GM12891 (cell line): ENCODE measurements around the gene ADAM15.

Source experiments
- DNase-seq: peaks from one replicate; pipeline ENCODE4 v3.0.0; 2011; ENCODE audit warnings: low spot score; ENCODE audit not compliant: insufficient read length
- FAIRE-seq: peaks from 2 replicates; lab custom pipeline; 2011; peaks lifted over from hg19 to GRCh38; lab: Jason Lieb, UNC
- PAX5 ChIP-seq: IDR thresholded peaks from 2 replicates; pipeline ENCODE4 v1.6.1; 2011; ENCODE audit warnings: low read length, moderate library complexity, mild to moderate bottlenecking; ENCODE audit not compliant: insufficient read depth, severe bottlenecking
- POLR2A ChIP-seq: IDR thresholded peaks from 2 replicates; pipeline ENCODE4 v1.6.1; 2011; ENCODE audit warnings: low read depth, low read length, control low read depth
- POLR2AphosphoS5 ChIP-seq: IDR thresholded peaks from 2 replicates; pipeline ENCODE4 v1.6.1; 2011; ENCODE audit warnings: low read depth, low read length, control low read depth
- POU2F2 ChIP-seq: IDR thresholded peaks from 2 replicates; pipeline ENCODE4 v1.6.1; 2011; ENCODE audit warnings: low read depth, mild to moderate bottlenecking, control low read depth, low read length, moderate library complexity
- SPI1 ChIP-seq: IDR thresholded peaks from 2 replicates; pipeline ENCODE4 v1.6.1; 2011; ENCODE audit warnings: low read depth, low read length, control low read depth
- TAF1 ChIP-seq: IDR thresholded peaks from 2 replicates; pipeline ENCODE4 v1.6.1; 2011; ENCODE audit warnings: low read depth, low read length, control low read depth

ADAM15 gene

GRCh38 chr1:155083052-155083541 is 32.0 kb downstream of the ADAM15 start:
- no peak for FAIRE-seq

DNA sequence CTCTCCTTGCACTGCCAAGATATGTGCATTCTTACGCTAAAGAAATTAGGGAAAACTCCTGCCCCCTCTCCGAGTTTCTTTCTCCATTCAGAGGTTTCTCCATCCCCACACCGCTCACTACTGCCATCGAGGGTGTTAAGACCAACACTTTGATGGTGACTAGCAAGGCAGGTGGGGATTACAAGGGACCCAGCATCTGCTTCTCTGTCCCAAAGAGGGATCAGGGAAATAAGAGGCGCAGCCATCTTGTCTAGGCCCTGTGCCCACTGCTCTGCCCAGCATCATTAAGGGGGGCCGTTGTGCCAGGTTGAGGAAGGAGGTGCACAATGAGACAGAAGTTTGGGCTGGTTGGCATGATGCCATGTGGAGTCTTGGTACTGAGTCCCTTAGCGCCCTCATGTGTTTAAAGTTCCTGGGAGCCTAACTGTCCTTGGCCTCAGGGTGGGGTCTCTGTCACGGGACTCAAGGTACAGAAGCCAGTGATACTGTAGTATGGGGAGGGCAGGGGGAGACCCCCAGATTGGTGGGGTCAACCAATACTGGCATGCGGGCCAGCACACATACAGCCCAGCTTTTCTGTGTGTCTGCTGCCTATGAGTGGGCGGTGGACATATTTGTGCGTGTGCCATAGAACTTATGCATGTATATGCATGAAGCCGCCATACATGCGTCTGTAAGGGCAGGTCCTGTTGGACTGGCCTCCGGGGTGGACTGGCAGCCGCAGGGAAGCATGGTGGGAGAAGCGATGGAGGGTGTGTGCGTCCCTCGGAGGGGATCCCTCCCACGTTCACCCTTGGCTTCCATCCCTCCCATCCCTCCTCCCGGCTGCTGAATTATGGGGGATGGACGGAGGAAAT is 33.0 kb downstream of the ADAM15 start:
- DNase-seq = no peak
- FAIRE-seq = no peak
- TF ChIP-seq SPI1 = no peak
- no peak for TF ChIP-seq POU2F2
- TF ChIP-seq TAF1 = no peak
- TF ChIP-seq POLR2AphosphoS5 = no peak
- TF ChIP-seq PAX5 = no peak
- TF ChIP-seq POLR2A = no peak

More at GRCh38 chr1:155083052-155083541, 32.0 kb downstream of the ADAM15 start:
- no peak for DNase-seq
- TF ChIP-seq POLR2AphosphoS5 (no peak), POU2F2 (no peak), SPI1 (no peak), TAF1 (no peak), POLR2A (no peak), PAX5 (no peak)

GRCh38 chr1:155084722-155085503 is 33.8 kb downstream of the ADAM15 start:
- FAIRE-seq (peak; percentile 96), DNase-seq (peak; percentile 95)
- TF ChIP-seq POU2F2 (peak; percentile 43; the same call in 1 of the 2 replicates), SPI1 (peak; percentile 4; the same call in 1 of the 2 replicates), POLR2A (no peak), TAF1 (no peak), PAX5 (no peak), POLR2AphosphoS5 (no peak)

DNA sequence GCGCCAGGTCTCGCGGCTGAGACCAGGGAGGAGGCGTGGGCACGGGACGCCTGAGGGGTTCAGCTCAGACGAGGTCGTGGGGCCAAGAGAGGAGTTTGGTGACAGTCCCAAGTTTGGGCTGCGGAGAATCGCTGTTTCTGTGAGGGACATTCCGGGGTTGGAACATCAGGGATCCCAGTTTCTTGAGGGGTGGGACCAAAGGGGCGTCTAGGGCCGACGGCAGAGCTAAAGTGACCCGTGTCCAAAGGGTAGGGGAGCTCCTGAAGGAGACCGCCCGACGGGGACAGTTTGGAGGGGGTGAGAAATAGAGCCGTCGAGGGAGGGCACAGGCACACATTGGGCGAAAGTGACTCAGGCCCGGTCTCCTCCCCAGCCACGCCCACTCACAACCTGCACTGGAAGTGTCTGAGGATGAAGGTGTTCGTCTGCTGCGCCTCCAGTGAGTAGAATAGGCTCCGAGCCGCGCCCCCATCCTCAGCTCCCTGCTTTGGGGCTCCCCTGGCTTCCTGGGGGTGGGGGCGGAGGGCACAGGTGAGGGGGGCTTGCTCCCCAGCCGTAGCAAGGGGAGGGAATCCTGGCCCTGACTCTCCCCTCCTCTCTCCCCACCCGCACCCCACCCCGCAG is 34.5 kb downstream of the ADAM15 start:
- FAIRE-seq (no peak), DNase-seq (no peak)
- TF ChIP-seq PAX5 (no peak), SPI1 (no peak), POLR2A (no peak), POLR2AphosphoS5 (no peak), TAF1 (no peak)

DNA sequence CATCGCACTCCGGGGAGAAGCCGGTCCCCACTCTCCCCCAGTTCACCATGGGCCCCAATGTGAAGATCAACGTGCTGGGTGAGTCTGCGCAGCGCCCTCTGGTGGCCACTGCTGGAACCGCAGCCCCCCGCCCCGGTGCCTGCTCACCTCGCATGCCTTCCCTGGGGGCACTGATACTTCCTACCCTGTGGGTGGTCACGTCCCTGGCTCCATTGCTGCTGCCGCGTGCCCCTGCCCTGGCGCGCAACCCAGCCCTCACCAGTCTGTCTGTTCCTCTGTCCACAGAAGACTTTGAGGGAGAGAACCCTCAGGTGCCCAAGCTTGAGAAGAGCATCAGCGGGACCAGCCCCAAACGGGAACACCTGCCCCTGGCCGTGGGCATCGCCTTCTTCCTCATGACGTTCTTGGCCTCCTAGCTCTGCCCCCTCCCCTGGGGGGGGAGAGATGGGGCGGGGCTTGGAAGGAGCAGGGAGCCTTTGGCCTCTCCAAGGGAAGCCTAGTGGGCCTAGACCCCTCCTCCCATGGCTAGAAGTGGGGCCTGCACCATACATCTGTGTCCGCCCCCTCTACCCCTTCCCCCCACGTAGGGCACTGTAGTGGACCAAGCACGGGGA is 35.1 kb downstream of the ADAM15 start:
- DNase-seq = no peak
- no peak for TF ChIP-seq PAX5
- no peak for TF ChIP-seq POLR2AphosphoS5
- TF ChIP-seq TAF1 = no peak
- no peak for TF ChIP-seq SPI1
- TF ChIP-seq POU2F2 = no peak
- FAIRE-seq = peak; percentile 89

DNA sequence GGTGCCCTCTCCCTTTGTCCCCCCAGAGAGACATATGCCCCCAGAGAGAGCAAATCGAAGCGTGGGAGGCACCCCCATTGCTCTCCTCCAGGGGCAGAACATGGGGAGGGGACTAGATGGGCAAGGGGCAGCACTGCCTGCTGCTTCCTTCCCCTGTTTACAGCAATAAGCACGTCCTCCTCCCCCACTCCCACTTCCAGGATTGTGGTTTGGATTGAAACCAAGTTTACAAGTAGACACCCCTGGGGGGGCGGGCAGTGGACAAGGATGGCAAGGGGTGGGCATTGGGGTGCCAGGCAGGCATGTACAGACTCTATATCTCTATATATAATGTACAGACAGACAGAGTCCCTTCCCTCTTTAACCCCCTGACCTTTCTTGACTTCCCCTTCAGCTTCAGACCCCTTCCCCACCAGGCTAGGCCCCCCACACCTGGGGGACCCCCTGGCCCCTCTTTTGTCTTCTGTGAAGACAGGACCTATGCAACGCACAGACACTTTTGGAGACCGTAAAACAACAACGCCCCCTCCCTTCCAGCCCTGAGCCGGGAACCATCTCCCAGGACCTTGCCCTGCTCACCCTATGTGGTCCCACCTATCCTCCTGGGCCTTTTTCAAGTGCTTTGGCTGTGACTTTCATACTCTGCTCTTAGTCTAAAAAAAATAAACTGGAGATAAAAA is 35.9 kb downstream of the ADAM15 start:
- DNase-seq (no peak), FAIRE-seq (no peak)

DNA sequence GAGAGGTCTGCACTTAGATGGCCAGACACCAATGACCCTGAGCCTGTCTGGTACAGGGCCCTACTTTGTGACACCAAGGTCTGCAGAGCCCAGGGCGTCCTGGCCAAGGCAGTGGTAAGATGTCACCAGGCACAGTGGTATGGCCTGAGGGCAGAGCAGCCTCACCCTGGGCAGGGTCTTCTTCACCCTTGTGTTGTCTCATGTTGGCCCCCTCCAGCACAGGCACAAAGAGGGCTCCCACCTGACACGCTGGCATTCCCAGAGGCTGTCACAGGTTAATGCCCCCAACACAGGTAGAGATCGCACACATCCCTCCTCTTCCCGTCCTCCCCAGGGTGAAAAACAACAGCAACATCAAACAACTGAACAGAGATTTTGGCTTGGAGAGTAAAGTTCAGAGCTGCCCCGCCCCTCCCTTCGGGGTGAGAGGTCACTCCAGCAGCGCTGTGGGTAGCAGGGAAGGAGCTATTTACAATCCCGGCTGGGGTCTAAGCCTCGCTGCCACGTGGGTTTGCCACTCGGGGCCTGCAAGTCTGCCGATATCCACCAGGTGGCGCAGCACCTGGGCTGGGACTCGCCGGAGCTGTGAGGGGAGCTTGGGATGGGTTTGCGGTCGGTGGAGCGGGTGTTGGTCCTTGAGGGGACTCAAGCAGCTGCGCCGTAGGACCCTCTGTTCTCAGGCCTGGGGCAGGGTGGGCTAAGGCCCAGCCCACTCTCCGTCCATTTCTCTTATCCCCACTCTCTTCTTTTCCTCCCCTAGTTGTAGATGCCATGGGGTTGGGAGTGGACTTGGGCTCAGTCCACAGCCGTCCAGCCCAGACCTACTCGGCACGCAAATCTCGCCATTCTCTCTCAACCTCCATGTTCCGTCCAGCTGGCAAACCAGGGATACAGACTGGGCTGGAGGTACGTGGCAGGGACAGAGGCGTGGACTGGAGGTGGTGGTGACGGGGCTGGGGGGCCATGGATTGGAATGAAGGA is 40.2 kb downstream of the ADAM15 start:
- FAIRE-seq (peak; percentile 94), DNase-seq (peak; percentile 66)
- TF ChIP-seq POU2F2 (no peak), SPI1 (no peak), TAF1 (no peak), POLR2AphosphoS5 (no peak), PAX5 (no peak), POLR2A (no peak)

More for the DNA sequence above, 35.9 kb downstream of the ADAM15 start:
- TF ChIP-seq PAX5 = no peak

GRCh38 chr1:155092131-155092530 is 41.0 kb downstream of the ADAM15 start:
- DNase-seq (no peak), FAIRE-seq (no peak)
- no peak for TF ChIP-seq SPI1
- TF ChIP-seq POU2F2 = no peak
- no peak for TF ChIP-seq POLR2AphosphoS5
- no peak for TF ChIP-seq POLR2A
- TF ChIP-seq PAX5 = no peak
- no peak for TF ChIP-seq TAF1
